Upper lobe of left lung (tissue), 6 donors: ENCODE measurements around the gene NKX2-4. TPM values are rescaled to one million over a fixed set of nuclear protein-coding genes. Genes with fewer than 3 reads are reported as not detected.
A peak's percentile ranks its signal among the peaks of the same experiment; 100 is the strongest.
"Not testable (repeated sequence)": the region's sequence is repeated elsewhere in the genome, so short reads cannot be mapped to it uniquely, and the experiment has no call there.

Experiments
- ATAC-seq, 2 donors: fragments of 200-7000 bp; cut with Tn5 transposase; one replicate each; pipeline ENCODE4 v1.9.1; 2022; ENCODE audit warnings: mild to moderate bottlenecking in 2 of 2, moderate library complexity in 2 of 2; ENCODE audit not compliant: low FRiP score in 2 of 2
- DNase-seq, 2 donors: peaks; one replicate each; pipeline ENCODE4 v3.0.0-alpha.2; 2019 to 2020
- H3K27ac ChIP-seq, 4 donors: fragments of 200-600 bp; sonication (generic); one replicate each; pipeline ENCODE4 v1.5.1; 2016 to 2019
- H3K27me3 ChIP-seq, 4 donors: fragments of 200-600 bp; sonication (generic); one replicate each; pipeline ENCODE4 v1.5.1; 2017 to 2019
- H3K36me3 ChIP-seq, 4 donors: fragments of 200-600 bp; sonication (generic); one replicate each; pipeline ENCODE4 v1.5.1; 2016 to 2019
- H3K4me1 ChIP-seq, 4 donors: fragments of 200-600 bp; sonication (generic); one replicate each; pipeline ENCODE4 v1.5.1; 2018 to 2019
- H3K4me3 ChIP-seq, 4 donors: fragments of 200-600 bp; sonication (generic); one replicate each; pipeline ENCODE4 v1.5.1; 2017 to 2019; ENCODE audit warnings: mild to moderate bottlenecking in 2 of 4, moderate library complexity in 1 of 4
- H3K9me3 ChIP-seq, 4 donors: fragments of 200-600 bp; sonication (generic); one replicate each; pipeline ENCODE4 v1.5.1; 2018 to 2019
- EP300 ChIP-seq, 4 donors: sonication (generic); formaldehyde crosslinking; IDR thresholded peaks; one replicate each; pipeline ENCODE4 v1.5.1; 2017; ENCODE audit warnings: antibody characterized with exemption in 4 of 4, control low read depth in 2 of 4
- POLR2A ChIP-seq, 4 donors: fragments of 450-650 bp; IDR thresholded peaks; one replicate each; pipeline ENCODE4 v1.5.1; 2016 to 2017; ENCODE audit warnings: antibody characterized with exemption in 4 of 4, mild to moderate bottlenecking in 2 of 4
- POLR2AphosphoS5 ChIP-seq, 2 donors: sonication (generic); formaldehyde crosslinking; IDR thresholded peaks; one replicate each; pipeline ENCODE4 v1.5.1; 2017; ENCODE audit warnings: antibody characterized with exemption in 2 of 2
- WGBS, 2 donors: methylation state at CpG; one replicate each; pipeline ENCODE4 v1.1.5; 2017 to 2018; 5-methylcytosine and 5-hydroxymethylcytosine counted together
- total RNA-seq, 6 donors: library from RNA; depleted of rRNA in 4 of 6; stranded (reverse); fragments of >200 nt in 4 of 6; gene quantifications; one replicate each; pipeline versions ENCODE4 v1.1.0 to v1.2.1, GENCODE V29; 2016 to 2021
- TF ChIP-seq, protein P1 (sequence below), 6 experiments: fragments of 450-650 bp in 4 of 6; fragments of 200-600 bp in 2 of 6; sonication (generic) in 2 of 6; IDR thresholded peaks; one replicate each; pipeline ENCODE4 v1.5.1; 2016 to 2019; ENCODE audit warnings: antibody characterized with exemption in 6 of 6
- donor health status: DM: no; HTN: no; CAD: no; lungs with moderate emphysema.
- donor health status: DM: no; HTN: yes; CAD: no; lungs with severe emphysema.

The NKX2-4 gene
- total RNA-seq, 6 donors from 2014 or later = not detected

DNA sequence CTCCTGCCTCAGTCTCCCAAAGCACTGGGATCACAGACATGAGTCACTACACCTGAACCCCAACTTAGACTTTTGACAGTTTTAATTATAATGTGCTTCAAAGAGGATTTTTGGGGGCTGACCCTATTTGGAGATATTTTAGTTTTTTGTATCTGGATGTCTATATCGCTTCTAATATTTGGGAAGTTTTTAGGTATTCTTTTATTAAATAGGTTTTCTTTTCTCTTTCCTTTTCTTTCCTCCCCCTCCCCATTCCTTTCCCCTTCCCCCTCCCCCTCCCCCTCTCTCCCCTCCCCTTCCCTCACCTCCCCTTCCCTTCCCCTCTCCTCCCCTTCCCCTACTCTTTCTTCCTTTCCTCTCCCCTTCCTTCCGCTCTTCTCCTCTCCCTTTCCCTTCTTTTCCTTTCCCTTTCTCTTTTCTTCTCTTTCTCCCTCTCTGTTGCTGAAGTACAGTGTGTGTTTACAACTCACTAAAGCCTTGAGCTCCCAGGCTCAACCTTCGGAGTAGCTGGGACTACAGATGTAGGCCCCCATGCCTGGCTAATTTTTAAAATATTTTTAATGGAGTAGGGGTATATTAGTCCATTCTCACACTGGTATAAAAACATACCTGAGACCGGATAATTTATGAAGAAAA is 24.4 kb upstream of the NKX2-4 start:
- H3K36me3 ChIP-seq = no peaks in the 10 kb centered on the region
- 86 to 91% methylated on average over 4 of the region's 4 CpGs for whole genome bisulfite sequencing, 2 donors
- TF ChIP-seq POLR2A (IDR thresholded peaks at IDR 0.05) = no peak
- TF ChIP-seq, protein P1, sequence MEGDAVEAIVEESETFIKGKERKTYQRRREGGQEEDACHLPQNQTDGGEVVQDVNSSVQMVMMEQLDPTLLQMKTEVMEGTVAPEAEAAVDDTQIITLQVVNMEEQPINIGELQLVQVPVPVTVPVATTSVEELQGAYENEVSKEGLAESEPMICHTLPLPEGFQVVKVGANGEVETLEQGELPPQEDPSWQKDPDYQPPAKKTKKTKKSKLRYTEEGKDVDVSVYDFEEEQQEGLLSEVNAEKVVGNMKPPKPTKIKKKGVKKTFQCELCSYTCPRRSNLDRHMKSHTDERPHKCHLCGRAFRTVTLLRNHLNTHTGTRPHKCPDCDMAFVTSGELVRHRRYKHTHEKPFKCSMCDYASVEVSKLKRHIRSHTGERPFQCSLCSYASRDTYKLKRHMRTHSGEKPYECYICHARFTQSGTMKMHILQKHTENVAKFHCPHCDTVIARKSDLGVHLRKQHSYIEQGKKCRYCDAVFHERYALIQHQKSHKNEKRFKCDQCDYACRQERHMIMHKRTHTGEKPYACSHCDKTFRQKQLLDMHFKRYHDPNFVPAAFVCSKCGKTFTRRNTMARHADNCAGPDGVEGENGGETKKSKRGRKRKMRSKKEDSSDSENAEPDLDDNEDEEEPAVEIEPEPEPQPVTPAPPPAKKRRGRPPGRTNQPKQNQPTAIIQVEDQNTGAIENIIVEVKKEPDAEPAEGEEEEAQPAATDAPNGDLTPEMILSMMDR (IDR thresholded peaks at IDR 0.05) = no peak
- TF ChIP-seq EP300 (IDR thresholded peaks at IDR 0.05) = no peak
- no peak for TF ChIP-seq POLR2AphosphoS5 (IDR thresholded peaks at IDR 0.05)
- ATAC-seq (no peak), DNase-seq (no peak)
- H3K4me3 ChIP-seq = no peak overlapping the region
- no peak overlapping the region for H3K27ac ChIP-seq
- no peaks in the 10 kb centered on the region for H3K4me1 ChIP-seq
- no peaks in the 10 kb centered on the region for H3K27me3 ChIP-seq
- H3K9me3 ChIP-seq = peaks cover 10 to 30% (median 19%) of the 10 kb centered on the region in 4 donors

DNA sequence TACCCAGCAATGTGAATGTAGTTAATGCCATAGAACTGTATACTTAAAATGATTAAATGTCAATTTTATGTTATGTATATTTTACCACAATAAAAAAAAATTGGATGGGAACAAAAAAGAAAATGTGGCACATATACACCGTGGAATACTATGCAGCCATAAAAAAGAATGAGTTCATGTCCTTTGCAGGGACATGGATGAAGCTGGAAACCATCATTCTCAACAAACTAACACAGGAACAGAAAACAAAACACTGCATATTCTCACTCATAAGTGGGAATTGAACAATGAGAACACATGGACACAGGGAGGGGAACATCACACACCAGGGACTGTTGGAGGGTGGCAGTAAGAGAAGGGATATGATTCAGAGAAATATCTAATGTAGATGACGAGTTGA is 21.8 kb upstream of the NKX2-4 start:
- not testable (repeated sequence) for ATAC-seq, H3K4me3 ChIP-seq, H3K36me3 ChIP-seq, H3K27ac ChIP-seq, H3K27me3 ChIP-seq, H3K4me1 ChIP-seq, DNase-seq
- H3K9me3 ChIP-seq = peaks cover 2 to 10% (median 5%) of the 10 kb centered on the region in 4 donors
- WGBS, 2 donors = 63 to 82% methylated on average over 2 of the region's 2 CpGs

DNA sequence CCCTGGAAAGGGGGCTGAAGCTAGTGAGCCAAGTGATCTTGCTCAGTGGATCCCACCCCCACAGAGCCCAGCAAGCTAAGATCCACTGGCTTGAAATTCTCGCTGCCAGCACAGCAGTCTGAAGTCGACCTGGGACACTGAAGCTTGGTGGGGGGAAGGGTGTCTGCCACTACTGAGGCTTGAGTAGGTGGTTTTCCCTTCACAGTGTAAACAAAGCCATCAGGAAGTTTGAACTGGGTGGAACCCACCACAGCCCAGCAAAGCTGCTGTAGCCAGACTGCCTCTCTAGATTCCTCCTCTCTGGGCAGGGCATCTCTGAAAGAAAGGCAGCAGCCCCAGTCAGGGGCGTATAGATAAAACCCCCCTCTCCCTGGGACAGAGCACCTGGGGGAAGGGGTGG is 16.7 kb upstream of the NKX2-4 start:
- not testable (repeated sequence) for H3K27ac ChIP-seq, H3K4me1 ChIP-seq, ATAC-seq, H3K4me3 ChIP-seq, H3K36me3 ChIP-seq, H3K27me3 ChIP-seq
- WGBS, 2 donors = 30% methylated on average over 2 to 3 of the region's 3 CpGs
- DNase-seq = peak in 1 of 2 donors; percentile 48
- peaks cover 6 to 12% (median 11%) of the 10 kb centered on the region in 4 donors for H3K9me3 ChIP-seq

DNA sequence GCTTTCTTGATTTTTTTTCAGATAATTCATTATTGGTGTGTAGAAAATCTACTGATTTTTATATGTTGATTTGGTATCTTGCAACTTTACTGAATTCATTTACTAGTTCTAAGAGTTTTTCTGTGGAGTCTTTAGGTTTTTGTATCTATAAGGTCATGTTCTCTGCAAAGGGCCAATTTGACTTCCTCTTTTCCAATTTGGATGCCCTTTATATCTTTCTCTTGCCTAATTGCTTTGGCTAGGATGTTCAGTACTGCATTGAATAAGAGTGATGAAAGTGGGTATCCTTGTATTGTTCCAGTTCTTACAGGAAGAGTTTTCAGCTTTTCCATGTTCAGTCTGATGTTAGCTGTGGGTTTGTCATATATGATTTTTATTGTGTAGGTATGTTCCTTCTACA is 14.4 kb upstream of the NKX2-4 start:
- no peaks in the 10 kb centered on the region for H3K36me3 ChIP-seq
- TF ChIP-seq EP300 (IDR thresholded peaks at IDR 0.05) = no peak
- no peak for TF ChIP-seq POLR2A (IDR thresholded peaks at IDR 0.05)
- no peak for TF ChIP-seq POLR2AphosphoS5 (IDR thresholded peaks at IDR 0.05)
- TF ChIP-seq, protein P1 (IDR thresholded peaks at IDR 0.05) = no peak
- peaks cover 6 to 12% (median 11%) of the 10 kb centered on the region in 4 donors for H3K9me3 ChIP-seq
- H3K27me3 ChIP-seq = no peaks in the 10 kb centered on the region
- H3K4me3 ChIP-seq = no peak overlapping the region
- DNase-seq (no peak), ATAC-seq (no peak)
- no peaks in the 10 kb centered on the region for H3K4me1 ChIP-seq
- H3K27ac ChIP-seq = no peak overlapping the region

DNA sequence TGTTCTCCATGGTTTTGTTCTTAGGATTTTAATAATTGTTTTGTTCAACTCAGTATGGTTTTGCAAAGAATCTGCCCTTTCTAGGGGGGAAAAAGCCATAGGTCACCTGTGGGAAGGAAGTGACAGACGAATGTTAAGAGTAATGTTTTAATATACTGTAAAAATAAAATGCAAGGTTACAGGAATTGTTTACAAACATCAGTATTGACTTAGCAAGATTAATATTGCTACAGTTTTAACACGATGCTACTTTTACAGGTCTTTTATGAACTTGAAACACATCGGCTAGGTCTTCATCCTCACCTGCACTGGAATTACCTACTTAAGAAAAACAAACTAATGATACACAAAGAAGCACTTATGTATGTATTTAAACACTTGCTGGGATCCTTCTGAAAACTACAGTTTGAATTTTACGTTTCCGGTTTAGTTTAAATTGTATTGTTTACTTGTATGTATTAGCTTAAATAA is 1.7 kb upstream of the NKX2-4 start:
- peaks cover 9 to 25% (median 19%) of the 10 kb centered on the region in 4 donors for H3K4me1 ChIP-seq
- DNase-seq (no peak), ATAC-seq (no peak)
- H3K9me3 ChIP-seq = no peaks in the 10 kb centered on the region
- TF ChIP-seq POLR2A (IDR thresholded peaks at IDR 0.05) (no peak), EP300 (IDR thresholded peaks at IDR 0.05) (no peak), POLR2AphosphoS5 (IDR thresholded peaks at IDR 0.05) (no peak)
- TF ChIP-seq, protein P1 (IDR thresholded peaks at IDR 0.05) = no peak
- no peak overlapping the region for H3K27ac ChIP-seq
- H3K27me3 ChIP-seq = peaks cover 0 to 66% (median 31%) of the 10 kb centered on the region in 4 donors
- H3K4me3 ChIP-seq = no peak overlapping the region
- WGBS, 2 donors = 31 to 37% methylated on average over 5 of the region's 5 CpGs
- H3K36me3 ChIP-seq = no peaks in the 10 kb centered on the region
